ENCODE data around the gene WDR20.

The WDR20 gene

DNA sequence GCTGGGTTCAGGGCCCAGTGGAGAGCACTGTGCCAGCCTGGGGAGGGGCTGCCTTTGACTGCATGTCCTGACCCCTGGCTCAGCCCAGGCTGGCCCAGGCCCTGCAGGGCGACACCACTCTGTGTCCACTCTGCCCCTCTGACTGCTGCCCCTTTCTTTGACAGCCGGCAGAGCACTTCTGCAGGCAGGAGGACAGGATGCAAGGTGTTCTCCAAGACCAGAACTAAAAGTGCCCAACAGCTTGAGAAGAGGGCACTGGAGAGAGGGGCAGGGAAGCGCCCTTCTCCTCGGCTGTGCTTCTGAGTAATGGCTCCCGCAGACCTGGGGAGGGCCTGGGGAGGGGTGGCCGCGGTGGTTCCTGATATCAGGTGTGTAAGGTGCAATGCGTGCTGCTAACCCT lies 72.7 kb downstream of the WDR20 start:
- Histone ChIP-seq H3K4me2 (ENCODE audit: low read length) (no peak overlapping the region), H3K79me2 (ENCODE audit: control insufficient read depth, low read length) (peaks cover 8% of the 10 kb centered on the region; the same call in 1 of the 2 replicates), H3K9me3 (ENCODE audit: control insufficient read depth, insufficient read depth, low read length) (no peaks in the 10 kb centered on the region), H3F3A (ENCODE audit: control insufficient read depth, insufficient read depth) (no peaks in the 10 kb centered on the region), H3K27ac (ENCODE audit: low read depth, low read length) (no peak overlapping the region), H3K36me3 (ENCODE audit: control insufficient read depth, low read length) (peaks cover 24% of the 10 kb centered on the region), H3K4me1 (ENCODE audit: control insufficient read depth, low read length) (no peaks in the 10 kb centered on the region), H3K9me2 (replicated peaks; ENCODE audit: control insufficient read depth, low read length) (no peaks in the 10 kb centered on the region), H4K20me1 (ENCODE audit: control insufficient read depth, insufficient read depth, low read depth, low read length) (no peaks in the 10 kb centered on the region; the same call in 1 of the 2 replicates), H3K27me3 (ENCODE audit: control insufficient read depth, low read length) (no peaks in the 10 kb centered on the region), H3K4me3 (ENCODE audit: low read length) (no peak overlapping the region)
- TF ChIP-seq, protein P1, sequence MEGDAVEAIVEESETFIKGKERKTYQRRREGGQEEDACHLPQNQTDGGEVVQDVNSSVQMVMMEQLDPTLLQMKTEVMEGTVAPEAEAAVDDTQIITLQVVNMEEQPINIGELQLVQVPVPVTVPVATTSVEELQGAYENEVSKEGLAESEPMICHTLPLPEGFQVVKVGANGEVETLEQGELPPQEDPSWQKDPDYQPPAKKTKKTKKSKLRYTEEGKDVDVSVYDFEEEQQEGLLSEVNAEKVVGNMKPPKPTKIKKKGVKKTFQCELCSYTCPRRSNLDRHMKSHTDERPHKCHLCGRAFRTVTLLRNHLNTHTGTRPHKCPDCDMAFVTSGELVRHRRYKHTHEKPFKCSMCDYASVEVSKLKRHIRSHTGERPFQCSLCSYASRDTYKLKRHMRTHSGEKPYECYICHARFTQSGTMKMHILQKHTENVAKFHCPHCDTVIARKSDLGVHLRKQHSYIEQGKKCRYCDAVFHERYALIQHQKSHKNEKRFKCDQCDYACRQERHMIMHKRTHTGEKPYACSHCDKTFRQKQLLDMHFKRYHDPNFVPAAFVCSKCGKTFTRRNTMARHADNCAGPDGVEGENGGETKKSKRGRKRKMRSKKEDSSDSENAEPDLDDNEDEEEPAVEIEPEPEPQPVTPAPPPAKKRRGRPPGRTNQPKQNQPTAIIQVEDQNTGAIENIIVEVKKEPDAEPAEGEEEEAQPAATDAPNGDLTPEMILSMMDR (IDR thresholded peaks at IDR 0.05; ENCODE audit: low read depth, low read length, poor library complexity, severe bottlenecking) = no peak

DNA sequence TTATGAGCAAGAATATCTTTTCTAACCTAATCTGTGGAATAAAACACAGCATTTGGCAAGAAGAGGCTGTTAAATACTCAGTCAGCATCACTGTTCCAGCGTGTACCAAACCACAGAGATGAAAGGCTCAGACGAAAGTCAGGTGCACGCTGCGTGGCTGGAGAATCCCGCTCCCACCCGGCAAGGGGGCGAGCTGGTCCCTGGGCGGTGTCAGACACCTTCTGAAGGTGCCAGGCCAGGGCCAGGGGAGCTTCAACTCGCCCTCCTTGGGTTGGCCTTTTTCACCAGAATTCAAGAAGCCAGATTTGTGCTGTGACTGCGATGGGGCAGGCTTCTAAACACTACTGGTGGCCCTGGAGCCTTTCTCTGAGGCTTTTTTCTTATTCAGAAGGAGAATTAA lies 73.1 kb downstream of the WDR20 start:
- no peak overlapping the region for H3K4me3 ChIP-seq (ENCODE audit: low read length)
- H4K20me1 ChIP-seq (ENCODE audit: control insufficient read depth, insufficient read depth, low read depth, low read length) = no peaks in the 10 kb centered on the region; the same call in 1 of the 2 replicates
- no peaks in the 10 kb centered on the region for H3K4me1 ChIP-seq (ENCODE audit: control insufficient read depth, low read length)
- peaks cover 8% of the 10 kb centered on the region; the same call in 1 of the 2 replicates for H3K79me2 ChIP-seq (ENCODE audit: control insufficient read depth, low read length)
- no peaks in the 10 kb centered on the region for H3F3A ChIP-seq (ENCODE audit: control insufficient read depth, insufficient read depth)
- H3K9me3 ChIP-seq (ENCODE audit: control insufficient read depth, insufficient read depth, low read length) = no peaks in the 10 kb centered on the region
- H3K9me2 ChIP-seq (replicated peaks; ENCODE audit: control insufficient read depth, low read length) = no peaks in the 10 kb centered on the region
- H3K4me2 ChIP-seq (ENCODE audit: low read length) = no peak overlapping the region
- H3K36me3 ChIP-seq (ENCODE audit: control insufficient read depth, low read length) = peaks cover 24% of the 10 kb centered on the region
- no peak overlapping the region for H3K27ac ChIP-seq (ENCODE audit: low read depth, low read length)
- no peak for TF ChIP-seq EZH2phosphoT487 (IDR thresholded peaks at IDR 0.05; ENCODE audit: borderline replicate concordance, low read length)
- TF ChIP-seq, protein P1 (IDR thresholded peaks at IDR 0.05; ENCODE audit: low read depth, low read length, poor library complexity, severe bottlenecking) = no peak
- H3K27me3 ChIP-seq (ENCODE audit: control insufficient read depth, low read length) = no peaks in the 10 kb centered on the region

DNA sequence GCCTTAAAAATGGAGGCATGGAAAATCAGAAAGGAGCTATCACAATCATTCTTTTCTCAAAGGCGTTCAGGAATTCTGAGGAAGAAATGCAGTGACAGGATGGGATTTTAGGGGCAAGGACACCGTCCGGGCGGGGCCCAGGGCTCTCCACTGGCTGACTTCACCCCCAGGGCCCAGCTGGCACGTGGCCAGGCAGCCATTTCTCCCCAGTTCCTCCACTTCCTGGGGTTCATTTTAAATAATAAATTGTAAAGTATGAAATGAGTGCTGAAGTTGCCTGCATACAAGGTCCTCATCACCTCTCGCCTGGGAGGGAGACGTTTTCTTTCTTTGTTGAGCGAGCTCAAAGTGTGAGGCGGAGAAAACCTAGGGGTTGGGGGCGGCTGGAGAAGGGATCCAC lies 73.8 kb downstream of the WDR20 start:
- no peaks in the 10 kb centered on the region for H3K9me3 ChIP-seq (ENCODE audit: control insufficient read depth, insufficient read depth, low read length)
- no peaks in the 10 kb centered on the region for H3K4me1 ChIP-seq (ENCODE audit: control insufficient read depth, low read length)
- peaks cover 4% of the 10 kb centered on the region; the same call in 1 of the 2 replicates for H4K20me1 ChIP-seq (ENCODE audit: control insufficient read depth, insufficient read depth, low read depth, low read length)
- no peak overlapping the region for H3K4me3 ChIP-seq (ENCODE audit: low read length)
- no peaks in the 10 kb centered on the region for H3K27me3 ChIP-seq (ENCODE audit: control insufficient read depth, low read length)
- no peak overlapping the region for H3K4me2 ChIP-seq (ENCODE audit: low read length)
- H3K27ac ChIP-seq (ENCODE audit: low read depth, low read length) = no peak overlapping the region
- H3K36me3 ChIP-seq (ENCODE audit: control insufficient read depth, low read length) = peaks cover 23% of the 10 kb centered on the region
- H3K79me2 ChIP-seq (ENCODE audit: control insufficient read depth, low read length) = peaks cover 8% of the 10 kb centered on the region; the same call in 1 of the 2 replicates
- no peaks in the 10 kb centered on the region for H3F3A ChIP-seq (ENCODE audit: control insufficient read depth, insufficient read depth)
- no peaks in the 10 kb centered on the region for H3K9me2 ChIP-seq (replicated peaks; ENCODE audit: control insufficient read depth, low read length)
- TF ChIP-seq EZH2phosphoT487 (IDR thresholded peaks at IDR 0.05; ENCODE audit: borderline replicate concordance, low read length) = no peak
- TF ChIP-seq, protein P1 (IDR thresholded peaks at IDR 0.05; ENCODE audit: low read depth, low read length, poor library complexity, severe bottlenecking) = no peak
